ENCODE results near the gene RNASET2. TPM values are rescaled to one million over a fixed set of nuclear protein-coding genes. Genes with fewer than 3 reads are reported as not detected.
A peak's percentile ranks its signal among the peaks of the same experiment; 100 is the strongest.

The RNASET2 gene
- total RNA-seq: 10 to 100 TPM; 46.9 to 48.7 TPM

GRCh38 chr6:166956444-166957086 is at the start of gene RNASET2:
TSS of gene RNASET2 (minus strand) at chr6:166956550. CDS start at chr6:166956182, 368 bp downstream.
- Mint-ChIP-seq H3K9me3 (ENCODE audit: insufficient read depth) (no peaks in the 10 kb centered on the region), H3K36me3 (ENCODE audit: low read depth) (peaks cover 14% of the 10 kb centered on the region), H3K27me3 (ENCODE audit: low read depth) (no peaks in the 10 kb centered on the region), H3K27ac (peak within 1 kb of the TSS; percentile 95), H3K4me1 (ENCODE audit: low read depth) (peaks cover 71% of the 10 kb centered on the region), H3K4me3 (peak within 1 kb of the TSS; percentile 82)
- peak; percentile 98 for DNase-seq
- ChIA-PET CTCF (interaction anchor here (1.0 to 4.3 kb wide), 6 partner anchors 8 to 182 kb away, joined by 3 to 30 read pairs (median 5); partner anchors contain the start of gene CEP43), POLR2A (interaction anchor here (0.6 to 2.0 kb wide), 7 partner anchors 11 to 172 kb away, joined by 3 to 18 read pairs (median 3); partner anchors contain the start of gene CEP43)
- peak; percentile 85 for ATAC-seq

- Mint-ChIP-seq H3K4me3 (no peak overlapping the region), H3K9me3 (ENCODE audit: insufficient read depth) (no peaks in the 10 kb centered on the region), H3K27ac (no peak overlapping the region), H3K4me1 (ENCODE audit: low read depth) (peaks cover 17% of the 10 kb centered on the region), H3K36me3 (ENCODE audit: low read depth) (peaks cover 54% of the 10 kb centered on the region), H3K27me3 (ENCODE audit: low read depth) (no peaks in the 10 kb centered on the region)
- POLR2A ChIA-PET: no interaction called here
- CTCF ChIA-PET: interaction anchor here (1.2 to 1.6 kb wide), 3 partner anchors 42 to 231 kb away, joined by 3 to 6 read pairs (median 4); no protein-coding TSS in a partner anchor
- DNase-seq: no peak
- no peak for ATAC-seq
These were observed 49.2 kb upstream of the RNASET2 start for GRCh38 chr6:167005350-167006159.

GRCh38 chr6:167000759-167001158 is 44.4 kb upstream of the RNASET2 start:
- Mint-ChIP-seq H3K4me3 (peak overlapping the region; percentile 94), H3K9me3 (ENCODE audit: insufficient read depth) (no peaks in the 10 kb centered on the region), H3K27ac (no peak overlapping the region), H3K27me3 (ENCODE audit: low read depth) (no peaks in the 10 kb centered on the region), H3K36me3 (ENCODE audit: low read depth) (peaks cover 36% of the 10 kb centered on the region), H3K4me1 (ENCODE audit: low read depth) (peaks cover 31% of the 10 kb centered on the region)
- ChIA-PET CTCF (interaction anchor here (1.1 to 3.4 kb wide), 4 partner anchors 12 to 226 kb away, joined by 3 to 23 read pairs (median 10); no protein-coding TSS in a partner anchor), POLR2A (interaction anchor here (3.4 kb wide), 1 partner anchor 44 kb away, joined by 18 read pairs; the partner anchor contains the start of gene RNASET2)
- no peak for ATAC-seq
- DNase-seq: peak; percentile 13

- H3K27ac Mint-ChIP-seq: peak overlapping the region; percentile 69
- peak overlapping the region; percentile 94 for H3K4me3 Mint-ChIP-seq
- DNase-seq (no peak), ATAC-seq (no peak)
- no peaks in the 10 kb centered on the region for H3K9me3 Mint-ChIP-seq (ENCODE audit: insufficient read depth)
- H3K36me3 Mint-ChIP-seq (ENCODE audit: low read depth): peaks cover 36% of the 10 kb centered on the region
- POLR2A ChIA-PET: interaction anchor here (0.8 to 3.4 kb wide), 6 partner anchors 19 to 107 kb away, joined by 3 to 18 read pairs (median 3); partner anchors contain the start of gene RNASET2
- H3K27me3 Mint-ChIP-seq (ENCODE audit: low read depth): no peaks in the 10 kb centered on the region
- H3K4me1 Mint-ChIP-seq (ENCODE audit: low read depth): peaks cover 38% of the 10 kb centered on the region
- CTCF ChIA-PET: interaction anchor here (0.6 to 3.4 kb wide), 11 partner anchors 11 to 225 kb away, joined by 3 to 23 read pairs (median 4); no protein-coding TSS in a partner anchor
These were observed 43.5 kb upstream of the RNASET2 start for GRCh38 chr6:166999884-167000253.

GRCh38 chr6:166999145-166999883 is 43.0 kb upstream of the RNASET2 start, which contains the start of gene CEP43:
TSS of gene CEP43 (plus strand) at chr6:166999397. CDS start at chr6:166999413, 16 bp downstream.
- DNase-seq: peak; percentile 94
- ATAC-seq: peak; percentile 94
- Mint-ChIP-seq H3K27ac (peak within 1 kb of the TSS; percentile 91), H3K4me1 (ENCODE audit: low read depth) (peaks cover 40% of the 10 kb centered on the region), H3K4me3 (peak within 1 kb of the TSS; percentile 94), H3K36me3 (ENCODE audit: low read depth) (peaks cover 41% of the 10 kb centered on the region), H3K27me3 (ENCODE audit: low read depth) (no peaks in the 10 kb centered on the region), H3K9me3 (ENCODE audit: insufficient read depth) (no peaks in the 10 kb centered on the region)
- ChIA-PET POLR2A (interaction anchor here (0.5 to 3.4 kb wide), 9 partner anchors 10 to 107 kb away, joined by 3 to 18 read pairs (median 3); partner anchors contain the start of gene RNASET2), CTCF (interaction anchor here (0.6 to 3.4 kb wide), 13 partner anchors 10 to 224 kb away, joined by 3 to 23 read pairs (median 4); no protein-coding TSS in a partner anchor)

GRCh38 chr6:166998256-166999144 is 42.1 kb upstream of the RNASET2 start:
- Mint-ChIP-seq H3K4me1 (ENCODE audit: low read depth) (peaks cover 37% of the 10 kb centered on the region), H3K27ac (peak overlapping the region; percentile 91), H3K9me3 (ENCODE audit: insufficient read depth) (no peaks in the 10 kb centered on the region), H3K4me3 (peak overlapping the region; percentile 87), H3K36me3 (ENCODE audit: low read depth) (peaks cover 41% of the 10 kb centered on the region), H3K27me3 (ENCODE audit: low read depth) (no peaks in the 10 kb centered on the region)
- ATAC-seq (peak; percentile 15), DNase-seq (peak; percentile 35)
- CTCF ChIA-PET: interaction anchor here (0.9 to 3.4 kb wide), 8 partner anchors 10 to 223 kb away, joined by 3 to 23 read pairs (median 4); no protein-coding TSS in a partner anchor
- POLR2A ChIA-PET: interaction anchor here (0.5 to 3.4 kb wide), 8 partner anchors 9 to 49 kb away, joined by 3 to 18 read pairs (median 3); partner anchors contain the start of gene RNASET2

- DNase-seq (peak; percentile 60), ATAC-seq (peak; percentile 6)
- H3K9me3 Mint-ChIP-seq (ENCODE audit: insufficient read depth): no peaks in the 10 kb centered on the region
- H3K27ac Mint-ChIP-seq: peak overlapping the region; percentile 76
- ChIA-PET POLR2A (interaction anchor here (2.8 to 3.4 kb wide), 2 partner anchors 38 to 41 kb away, joined by 16 to 18 read pairs; partner anchors contain the start of gene RNASET2), CTCF (interaction anchor here (1.1 to 3.4 kb wide), 5 partner anchors 9 to 223 kb away, joined by 3 to 23 read pairs (median 8); no protein-coding TSS in a partner anchor)
- H3K36me3 Mint-ChIP-seq (ENCODE audit: low read depth): peaks cover 44% of the 10 kb centered on the region
- peaks cover 37% of the 10 kb centered on the region for H3K4me1 Mint-ChIP-seq (ENCODE audit: low read depth)
- H3K27me3 Mint-ChIP-seq (ENCODE audit: low read depth): no peaks in the 10 kb centered on the region
- H3K4me3 Mint-ChIP-seq: peak overlapping the region; percentile 81
These were observed 41.5 kb upstream of the RNASET2 start for GRCh38 chr6:166997768-166998255.

GRCh38 chr6:166997348-166997747 is 41.0 kb upstream of the RNASET2 start:
- Mint-ChIP-seq H3K36me3 (ENCODE audit: low read depth) (peaks cover 49% of the 10 kb centered on the region), H3K4me1 (ENCODE audit: low read depth) (peaks cover 41% of the 10 kb centered on the region), H3K27ac (peak overlapping the region; percentile 76), H3K27me3 (ENCODE audit: low read depth) (no peaks in the 10 kb centered on the region), H3K4me3 (peak overlapping the region; percentile 81), H3K9me3 (ENCODE audit: insufficient read depth) (no peaks in the 10 kb centered on the region)
- ATAC-seq (no peak), DNase-seq (no peak)
- ChIA-PET POLR2A (interaction anchor here (3.4 kb wide), 1 partner anchor 41 kb away, joined by 18 read pairs; the partner anchor contains the start of gene RNASET2), CTCF (interaction anchor here (3.4 kb wide), 1 partner anchor 8 kb away, joined by 23 read pairs; no protein-coding TSS in a partner anchor)

- POLR2A ChIA-PET: no interaction called here
- ATAC-seq: no peak
- Mint-ChIP-seq H3K4me1 (ENCODE audit: low read depth) (peaks cover 42% of the 10 kb centered on the region), H3K36me3 (ENCODE audit: low read depth) (peaks cover 50% of the 10 kb centered on the region), H3K9me3 (ENCODE audit: insufficient read depth) (no peaks in the 10 kb centered on the region), H3K4me3 (no peak overlapping the region), H3K27ac (no peak overlapping the region), H3K27me3 (ENCODE audit: low read depth) (no peaks in the 10 kb centered on the region)
- CTCF ChIA-PET: no interaction called here
- no peak for DNase-seq
These were observed 40.1 kb upstream of the RNASET2 start for GRCh38 chr6:166996406-166996805.

All from activated CD8-positive, alpha-beta T cell treated with anti-CD3 and anti-CD28 coated beads, Interleukin-2, amount 10 ng/mL, durations not matched to agents 7 days and 5 days (primary cell).